Neuron (in vitro differentiated cells): ENCODE measurements around the gene BIK.

Experiments used
- H2AFZ ChIP-seq: one replicate; pipeline ENCODE4 v1.6.1; 2013; ENCODE audit warnings: low read depth, mild to moderate bottlenecking, inconsistent platforms, low read length, moderate library complexity
- H3K27me3 ChIP-seq: one replicate; pipeline ENCODE4 v1.6.1; 2013; ENCODE audit warnings: low read length; ENCODE audit not compliant: insufficient read depth
- H3K36me3 ChIP-seq: one replicate; pipeline ENCODE4 v1.6.1; 2013; ENCODE audit warnings: low read length; ENCODE audit not compliant: insufficient read depth
- H3K4me1 ChIP-seq: one replicate; pipeline ENCODE4 v1.6.1; 2013; ENCODE audit warnings: low read length; ENCODE audit not compliant: insufficient read depth
- H3K4me3 ChIP-seq: 2 replicates; pipeline ENCODE4 v1.5.1; 2013; ENCODE audit warnings: mild to moderate bottlenecking, low read length, moderate library complexity
- H3K9me3 ChIP-seq: one replicate; pipeline ENCODE4 v1.6.1; 2013; ENCODE audit warnings: low read length

Gene BIK

GRCh38 chr22:43162412-43163150 lies 52.0 kb downstream of the BIK start:
- no peak overlapping the region for H3K4me3 ChIP-seq
- H3K9me3 ChIP-seq, result no peaks in the 10 kb centered on the region
- no peaks in the 10 kb centered on the region for H3K27me3 ChIP-seq
- peaks cover 4% of the 10 kb centered on the region for H3K36me3 ChIP-seq
- H3K4me1 ChIP-seq, result peaks cover 9% of the 10 kb centered on the region
- no peak overlapping the region for H2AFZ ChIP-seq

- H3K27me3 ChIP-seq, result no peaks in the 10 kb centered on the region
- no peak overlapping the region for H3K4me3 ChIP-seq
- peaks cover 12% of the 10 kb centered on the region for H3K36me3 ChIP-seq
- peaks cover 9% of the 10 kb centered on the region for H3K4me1 ChIP-seq
- no peak overlapping the region for H2AFZ ChIP-seq
- H3K9me3 ChIP-seq, result no peaks in the 10 kb centered on the region
Measured at GRCh38 chr22:43163241-43163795, 52.8 kb downstream of the BIK start.

GRCh38 chr22:43164636-43165035 lies 54.1 kb downstream of the BIK start:
- Histone ChIP-seq H2AFZ (no peak overlapping the region), H3K4me3 (no peak overlapping the region), H3K27me3 (no peaks in the 10 kb centered on the region), H3K36me3 (peaks cover 25% of the 10 kb centered on the region), H3K4me1 (peaks cover 7% of the 10 kb centered on the region), H3K9me3 (no peaks in the 10 kb centered on the region)

GRCh38 chr22:43166132-43166930 lies 55.8 kb downstream of the BIK start:
- H3K27me3 ChIP-seq, result no peaks in the 10 kb centered on the region
- no peak overlapping the region for H3K4me3 ChIP-seq
- H3K4me1 ChIP-seq, result peaks cover 4% of the 10 kb centered on the region
- H2AFZ ChIP-seq, result no peak overlapping the region
- peaks cover 39% of the 10 kb centered on the region for H3K36me3 ChIP-seq
- H3K9me3 ChIP-seq, result no peaks in the 10 kb centered on the region

- Histone ChIP-seq H3K36me3 (peaks cover 47% of the 10 kb centered on the region), H3K4me3 (no peak overlapping the region), H3K27me3 (no peaks in the 10 kb centered on the region), H2AFZ (no peak overlapping the region), H3K9me3 (no peaks in the 10 kb centered on the region), H3K4me1 (peaks cover 4% of the 10 kb centered on the region)
Measured at GRCh38 chr22:43167001-43167589, 56.5 kb downstream of the BIK start.

GRCh38 chr22:43168471-43169309 lies 58.1 kb downstream of the BIK start:
- Histone ChIP-seq H3K36me3 (peaks cover 57% of the 10 kb centered on the region), H3K9me3 (no peaks in the 10 kb centered on the region), H3K4me1 (peaks cover 2% of the 10 kb centered on the region), H3K4me3 (no peak overlapping the region), H2AFZ (no peak overlapping the region), H3K27me3 (no peaks in the 10 kb centered on the region)

GRCh38 chr22:43169310-43170130 lies 59.0 kb downstream of the BIK start:
- Histone ChIP-seq H3K36me3 (peaks cover 65% of the 10 kb centered on the region), H2AFZ (no peak overlapping the region), H3K9me3 (no peaks in the 10 kb centered on the region), H3K4me3 (no peak overlapping the region), H3K27me3 (no peaks in the 10 kb centered on the region), H3K4me1 (no peaks in the 10 kb centered on the region)

- no peaks in the 10 kb centered on the region for H3K9me3 ChIP-seq
- no peaks in the 10 kb centered on the region for H3K27me3 ChIP-seq
- peaks cover 70% of the 10 kb centered on the region for H3K36me3 ChIP-seq
Measured at GRCh38 chr22:43170131-43170480, 59.6 kb downstream of the BIK start.

GRCh38 chr22:43171019-43171491 lies 60.5 kb downstream of the BIK start:
- no peaks in the 10 kb centered on the region for H3K4me1 ChIP-seq
- no peak overlapping the region for H3K4me3 ChIP-seq
- peaks cover 75% of the 10 kb centered on the region for H3K36me3 ChIP-seq
- H3K9me3 ChIP-seq, result no peaks in the 10 kb centered on the region
- no peaks in the 10 kb centered on the region for H3K27me3 ChIP-seq
- no peak overlapping the region for H2AFZ ChIP-seq

More at GRCh38 chr22:43170131-43170480, 59.6 kb downstream of the BIK start:
- H2AFZ ChIP-seq, result no peak overlapping the region
- no peaks in the 10 kb centered on the region for H3K4me1 ChIP-seq
- H3K4me3 ChIP-seq, result no peak overlapping the region

- H3K36me3 ChIP-seq, result peaks cover 79% of the 10 kb centered on the region
- no peaks in the 10 kb centered on the region for H3K9me3 ChIP-seq
- no peak overlapping the region for H3K4me3 ChIP-seq
- H3K4me1 ChIP-seq, result no peaks in the 10 kb centered on the region
- H2AFZ ChIP-seq, result no peak overlapping the region
- no peaks in the 10 kb centered on the region for H3K27me3 ChIP-seq
Measured at GRCh38 chr22:43171607-43172006, 61.1 kb downstream of the BIK start.

GRCh38 chr22:43172191-43172590 lies 61.6 kb downstream of the BIK start:
- Histone ChIP-seq H3K4me3 (no peak overlapping the region), H3K36me3 (peaks cover 78% of the 10 kb centered on the region), H3K27me3 (no peaks in the 10 kb centered on the region), H3K9me3 (no peaks in the 10 kb centered on the region), H3K4me1 (no peaks in the 10 kb centered on the region), H2AFZ (no peak overlapping the region)

GRCh38 chr22:43173566-43173965 lies 63.0 kb downstream of the BIK start:
- no peak overlapping the region for H2AFZ ChIP-seq
- no peaks in the 10 kb centered on the region for H3K4me1 ChIP-seq
- no peak overlapping the region for H3K4me3 ChIP-seq
- H3K27me3 ChIP-seq, result no peaks in the 10 kb centered on the region
- peaks cover 73% of the 10 kb centered on the region for H3K36me3 ChIP-seq
- H3K9me3 ChIP-seq, result no peaks in the 10 kb centered on the region
